ENCODE results near the gene NAGPA. TPM values are rescaled to one million over a fixed set of nuclear protein-coding genes. Genes with fewer than 3 reads are reported as not detected.
A peak's percentile ranks its signal among the peaks of the same experiment; 100 is the strongest.

Gene NAGPA
- total and polyA plus RNA-seq, 2 of the 13 experiments (the other 11 are each of a cell fraction or from before 2014, with no cell fraction given): 27.1 to 60.3 TPM

- peak; percentile 45; the same call in 1 of the 2 replicates for TF ChIP-seq FOXM1 (CRISPR knock-in tag; IDR thresholded peaks at IDR 0.05)
- no peak for TF ChIP-seq ZSCAN30 (CRISPR knock-in tag; IDR thresholded peaks at IDR 0.05)
- 0 out of 2 replicates have a peak, but pooled peaks have one; percentile 70 for TF ChIP-seq U2AF2 (IDR thresholded peaks at IDR 0.05; ENCODE audit: low read depth, low read length)
- no peak for TF ChIP-seq ZNF33A (CRISPR knock-in tag; IDR thresholded peaks at IDR 0.05; ENCODE audit: borderline replicate concordance)
- no peak for TF ChIP-seq ZNF34 (CRISPR knock-in tag; IDR thresholded peaks at IDR 0.05; ENCODE audit: borderline replicate concordance)
- 0 out of 2 replicates have a peak, but pooled peaks have one; percentile 81 for TF ChIP-seq RBAK (CRISPR knock-in tag; IDR thresholded peaks at IDR 0.05)
- no peak for TF ChIP-seq ZNF10 (CRISPR knock-in tag; IDR thresholded peaks at IDR 0.05; ENCODE audit: borderline replicate concordance, low read depth)
- TF ChIP-seq TEAD3 (CRISPR knock-in tag; optimal IDR thresholded peaks at IDR 0.05; ENCODE audit: borderline replicate concordance): peak; percentile 72
- TF ChIP-seq EP300 (IDR thresholded peaks at IDR 0.05; ENCODE audit: low read depth in 2 of 2, low read length in 2 of 2): peak in 1 of 2 experiments; percentile 78; a peak in 2 of 4 replicates
- no peak; the same call in 1 of the 2 replicates for TF ChIP-seq EP300 (CRISPR knock-in tag; IDR thresholded peaks at IDR 0.05; ENCODE audit: borderline replicate concordance)
- TF ChIP-seq YEATS2 (CRISPR knock-in tag; IDR thresholded peaks at IDR 0.05; ENCODE audit: borderline replicate concordance): peak; percentile 88
- TF ChIP-seq ZNF670 (CRISPR knock-in tag; IDR thresholded peaks at IDR 0.05; ENCODE audit: borderline replicate concordance): peak; percentile 22; the same call in 1 of the 2 replicates
- TF ChIP-seq CEBPB (IDR thresholded peaks at IDR 0.05; ENCODE audit: borderline replicate concordance, low read depth, low read length): no peak
- TF ChIP-seq ZMYM3 (CRISPR knock-in tag; IDR thresholded peaks at IDR 0.05): peak; percentile 70
- peak; percentile 100 for TF ChIP-seq ARID4A (CRISPR knock-in tag; IDR thresholded peaks at IDR 0.05; ENCODE audit: borderline replicate concordance)
- no peak; the same call in 1 of the 2 replicates for TF ChIP-seq TOE1 (CRISPR knock-in tag; IDR thresholded peaks at IDR 0.05)
- peak; percentile 75; the same call in 1 of the 2 replicates for TF ChIP-seq REPIN1 (CRISPR knock-in tag; IDR thresholded peaks at IDR 0.05; ENCODE audit: borderline replicate concordance, low read depth)
- TF ChIP-seq FOSL1 (CRISPR knock-in tag; IDR thresholded peaks at IDR 0.05; ENCODE audit: borderline replicate concordance): peak; percentile 21; the same call in 1 of the 2 replicates
- peak; percentile 83; the same call in 1 of the 2 replicates for TF ChIP-seq DR1 (CRISPR knock-in tag; IDR thresholded peaks at IDR 0.05)
- peak; percentile 92 for TF ChIP-seq ZFAT (CRISPR knock-in tag; conservative IDR thresholded peaks at IDR 0.05)
- TF ChIP-seq CBX2 (IDR thresholded peaks at IDR 0.05; ENCODE audit: low read depth, low read length): no peak
- no peak for TF ChIP-seq CBX2 (CRISPR knock-in tag; IDR thresholded peaks at IDR 0.05; ENCODE audit: low read depth)
- TF ChIP-seq ZNF781 (CRISPR knock-in tag; IDR thresholded peaks at IDR 0.05; ENCODE audit: borderline replicate concordance, not compliant biosample characterization): peak; percentile 79
- TF ChIP-seq KAT7 (CRISPR knock-in tag; IDR thresholded peaks at IDR 0.05; ENCODE audit: borderline replicate concordance): peak; percentile 65
Measured at GRCh38 chr16:5033256-5034166, at the start of gene NAGPA (continued).

Data from HepG2 (cell line).